Activated naive CD4-positive, alpha-beta T cell treated with anti-CD3 and anti-CD28 coated beads, Interleukin-2, amount 50 U/mL, for 24 hours (primary cell): ENCODE results near the gene KRTAP10-1.

Experiments
- H3K27ac Mint-ChIP-seq: one replicate; pipeline ENCODE4 v1.8.0; 2021; ENCODE audit warnings: mild to moderate bottlenecking, mixed read lengths
- H3K27me3 Mint-ChIP-seq: one replicate; pipeline ENCODE4 v1.8.0; 2021; ENCODE audit warnings: mixed read lengths
- H3K36me3 Mint-ChIP-seq: one replicate; pipeline ENCODE4 v1.8.0; 2021; ENCODE audit warnings: mixed read lengths
- H3K4me1 Mint-ChIP-seq: one replicate; pipeline ENCODE4 v1.8.0; 2021; ENCODE audit warnings: mixed read lengths
- H3K4me3 Mint-ChIP-seq: one replicate; pipeline ENCODE4 v1.8.0; 2021; ENCODE audit warnings: mild to moderate bottlenecking, mixed read lengths
- H3K9me3 Mint-ChIP-seq: one replicate; pipeline ENCODE4 v1.8.0; 2021; ENCODE audit warnings: mixed read lengths

Gene KRTAP10-1

DNA sequence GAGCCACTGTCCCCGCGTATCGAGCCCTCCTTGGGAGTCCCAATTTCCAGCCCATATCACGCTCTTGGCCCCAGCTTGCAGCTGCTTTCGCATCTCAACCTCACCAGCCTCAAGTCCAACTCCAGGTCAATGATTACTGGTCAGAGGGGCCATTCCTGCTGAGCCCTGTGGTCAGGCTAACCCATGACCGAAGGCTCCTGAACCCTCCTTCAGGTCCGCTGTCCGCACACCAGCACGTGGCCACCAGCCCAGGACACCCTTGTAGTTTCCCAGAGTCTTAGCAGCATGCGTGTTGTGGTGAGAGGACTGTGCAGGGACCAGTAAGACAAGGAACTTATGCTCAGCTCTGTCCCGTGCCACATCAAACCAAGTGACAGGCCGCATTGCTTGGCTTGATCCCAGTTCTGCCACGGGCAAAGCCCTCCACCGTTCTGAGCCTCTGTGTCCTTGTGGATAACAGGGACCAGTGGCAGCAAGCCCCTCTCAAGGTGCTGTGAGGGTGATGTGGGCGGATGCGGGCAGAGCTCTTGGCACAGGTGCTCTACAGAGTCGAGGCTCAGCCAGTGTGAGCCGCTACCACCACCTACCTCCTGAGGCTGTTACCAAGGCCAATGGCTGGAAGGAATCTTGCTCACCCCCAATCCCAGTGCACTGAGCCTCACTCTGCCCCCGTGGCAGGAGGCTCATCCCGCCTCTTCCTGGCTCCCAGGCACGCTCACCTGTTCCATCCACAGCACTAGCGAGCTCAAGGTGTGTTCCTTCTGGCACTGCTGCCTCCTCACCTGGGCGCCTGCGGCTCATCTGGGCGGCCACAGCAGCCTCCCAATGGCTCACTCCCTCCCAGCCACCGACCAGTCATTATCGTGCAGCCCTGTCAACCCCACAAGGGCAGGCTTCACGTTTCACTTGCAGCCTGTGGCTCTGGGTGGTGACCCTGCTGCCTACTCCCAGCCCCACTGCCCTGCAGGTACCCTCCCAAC, 20.4 kb downstream of the KRTAP10-1 start:
- Mint-ChIP-seq H3K36me3 (no peaks in the 10 kb centered on the region), H3K4me1 (no peaks in the 10 kb centered on the region), H3K27me3 (no peaks in the 10 kb centered on the region), H3K4me3 (no peak overlapping the region), H3K27ac (no peak overlapping the region), H3K9me3 (no peaks in the 10 kb centered on the region)

DNA sequence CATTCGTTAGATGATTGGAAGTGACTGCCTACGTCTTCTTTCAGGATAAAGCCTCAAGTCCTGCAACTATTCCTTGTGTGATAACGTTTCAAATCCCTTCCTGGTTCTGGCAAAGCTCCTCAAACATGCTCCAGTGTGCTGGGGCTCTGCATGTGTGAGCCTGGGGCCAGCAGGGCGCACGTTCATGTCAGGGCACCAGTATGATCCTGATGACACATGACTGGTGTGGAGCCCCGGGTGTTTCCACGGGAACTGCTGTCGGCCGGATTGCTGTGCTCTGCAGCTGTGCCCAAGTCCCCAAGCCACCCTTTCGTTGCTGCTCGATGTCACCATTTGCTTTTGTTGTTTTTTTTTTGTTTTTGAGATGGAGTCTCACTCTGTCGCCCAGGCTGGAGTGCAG, 21.3 kb downstream of the KRTAP10-1 start:
- Mint-ChIP-seq H3K27ac (no peak overlapping the region), H3K36me3 (no peaks in the 10 kb centered on the region), H3K27me3 (no peaks in the 10 kb centered on the region), H3K9me3 (no peaks in the 10 kb centered on the region), H3K4me1 (no peaks in the 10 kb centered on the region), H3K4me3 (no peak overlapping the region)

DNA sequence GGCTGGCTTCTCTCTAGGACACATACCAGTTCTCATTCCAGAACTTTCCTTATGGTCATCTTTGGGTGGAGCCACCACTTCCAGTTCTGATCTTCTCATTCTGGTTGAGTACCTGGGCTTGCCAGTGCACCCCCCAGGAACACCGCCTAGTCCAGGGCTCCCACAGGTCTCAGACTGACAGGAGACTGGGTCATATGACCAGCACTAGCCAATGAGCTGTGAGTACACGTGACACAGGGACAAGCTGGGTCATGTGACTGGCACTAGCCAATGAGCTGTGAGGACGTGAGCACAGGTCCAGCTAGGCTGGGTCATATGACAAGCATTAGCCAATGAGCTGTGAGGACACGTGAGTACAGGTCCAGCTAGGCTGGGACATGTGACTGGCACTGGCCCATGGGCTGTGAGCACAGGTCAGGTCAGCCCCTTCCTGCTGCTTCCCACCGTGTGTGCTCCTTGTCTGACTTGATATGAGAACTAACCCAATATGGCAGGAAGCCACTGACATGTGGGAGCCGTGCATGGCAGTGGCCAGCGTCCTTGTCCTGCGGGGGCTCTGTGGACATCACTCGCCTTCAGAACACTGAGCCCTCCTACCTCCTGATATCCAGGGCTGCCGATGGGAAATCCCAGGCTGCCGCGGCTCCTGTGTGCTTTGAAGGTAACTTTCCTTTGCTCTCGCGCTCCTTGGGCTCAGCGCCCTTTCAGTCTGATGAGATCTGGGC, 22.7 kb downstream of the KRTAP10-1 start:
- Mint-ChIP-seq H3K36me3 (no peaks in the 10 kb centered on the region), H3K27me3 (no peaks in the 10 kb centered on the region), H3K27ac (peak overlapping the region; percentile 65), H3K9me3 (no peaks in the 10 kb centered on the region), H3K4me1 (no peaks in the 10 kb centered on the region), H3K4me3 (no peak overlapping the region)

DNA sequence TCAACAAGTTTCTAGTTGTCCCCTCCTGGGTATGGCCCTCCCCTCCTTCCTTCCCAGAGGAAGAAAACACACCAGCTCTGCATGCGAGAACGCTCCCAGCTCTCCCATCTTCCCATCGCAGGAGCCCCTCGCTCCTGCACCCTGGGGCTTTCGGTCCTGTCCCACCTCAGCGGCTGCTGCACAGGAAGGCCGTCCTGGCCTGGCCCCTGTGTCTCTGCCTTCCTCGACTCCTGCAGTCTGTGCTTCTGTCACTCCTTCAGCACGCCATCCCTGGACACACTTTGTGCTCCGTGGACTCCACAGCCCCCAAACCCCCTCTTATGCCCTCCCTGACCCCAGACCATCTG, 23.2 kb downstream of the KRTAP10-1 start:
- Mint-ChIP-seq H3K4me3 (no peak overlapping the region), H3K36me3 (no peaks in the 10 kb centered on the region), H3K27me3 (no peaks in the 10 kb centered on the region), H3K9me3 (no peaks in the 10 kb centered on the region), H3K4me1 (no peaks in the 10 kb centered on the region), H3K27ac (no peak overlapping the region)

DNA sequence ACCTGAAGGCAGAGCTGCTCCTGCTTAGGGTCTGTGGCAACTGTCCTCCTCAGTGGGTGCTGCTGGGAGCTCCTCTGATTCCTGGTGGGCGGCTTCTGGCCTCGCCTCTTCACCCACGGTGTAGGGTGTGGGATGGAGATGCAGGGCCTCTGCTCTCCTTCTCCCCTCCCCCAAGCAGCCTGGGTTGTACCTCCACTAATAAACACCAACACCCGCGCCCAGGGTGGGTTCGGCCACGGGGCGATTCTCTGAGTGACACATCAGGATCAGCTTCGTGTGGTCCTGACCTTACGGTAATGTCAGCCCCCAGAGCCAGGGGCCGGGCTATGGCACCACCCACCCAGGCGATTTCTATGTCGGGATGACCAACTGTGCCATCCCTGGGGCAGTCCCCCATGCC, 23.7 kb downstream of the KRTAP10-1 start:
- H3K27me3 Mint-ChIP-seq: no peaks in the 10 kb centered on the region
- H3K27ac Mint-ChIP-seq: no peak overlapping the region
- no peaks in the 10 kb centered on the region for H3K9me3 Mint-ChIP-seq
- no peak overlapping the region for H3K4me3 Mint-ChIP-seq
- no peaks in the 10 kb centered on the region for H3K36me3 Mint-ChIP-seq
- no peaks in the 10 kb centered on the region for H3K4me1 Mint-ChIP-seq

DNA sequence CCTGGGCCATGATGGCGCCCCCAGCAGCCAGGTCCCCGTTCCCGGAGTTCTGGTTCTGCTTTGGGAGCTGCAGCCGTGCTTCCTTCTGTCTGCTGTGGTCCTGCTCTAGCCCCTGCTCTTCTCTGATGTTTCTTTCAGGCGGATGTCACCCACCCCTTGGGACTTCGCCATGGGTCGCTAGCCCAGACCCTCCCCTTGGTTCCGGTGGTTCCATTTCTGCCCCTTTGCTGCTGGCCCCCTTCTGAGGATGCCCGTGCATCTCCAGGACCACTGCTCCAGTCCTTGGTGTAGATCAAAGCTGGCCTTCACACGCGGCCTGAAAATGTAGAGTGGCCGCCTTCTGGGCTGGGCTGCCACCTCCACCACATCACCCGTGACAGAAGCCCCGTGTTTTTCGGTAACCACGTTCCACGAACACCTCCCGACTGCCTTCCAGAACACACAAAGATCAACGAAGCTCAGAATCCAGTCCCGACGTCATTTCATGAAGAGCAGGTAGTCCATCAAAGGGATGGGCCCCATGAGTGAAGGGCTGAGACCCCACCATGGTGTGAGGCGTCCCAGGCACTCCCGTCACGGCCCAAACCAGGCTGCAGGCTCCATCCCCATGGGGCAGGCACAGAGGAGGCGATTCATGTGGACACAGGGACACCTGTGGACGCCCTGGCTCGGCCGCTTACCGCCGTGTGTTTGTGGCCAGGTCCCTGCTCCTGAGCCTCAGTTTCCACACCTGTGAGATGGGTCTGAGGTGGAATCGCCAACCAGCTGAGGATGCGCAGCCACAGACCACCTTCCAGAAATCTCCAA, 24.4 kb downstream of the KRTAP10-1 start:
- Mint-ChIP-seq H3K36me3 (no peaks in the 10 kb centered on the region), H3K27ac (no peak overlapping the region), H3K27me3 (no peaks in the 10 kb centered on the region), H3K9me3 (no peaks in the 10 kb centered on the region), H3K4me1 (no peaks in the 10 kb centered on the region), H3K4me3 (no peak overlapping the region)

DNA sequence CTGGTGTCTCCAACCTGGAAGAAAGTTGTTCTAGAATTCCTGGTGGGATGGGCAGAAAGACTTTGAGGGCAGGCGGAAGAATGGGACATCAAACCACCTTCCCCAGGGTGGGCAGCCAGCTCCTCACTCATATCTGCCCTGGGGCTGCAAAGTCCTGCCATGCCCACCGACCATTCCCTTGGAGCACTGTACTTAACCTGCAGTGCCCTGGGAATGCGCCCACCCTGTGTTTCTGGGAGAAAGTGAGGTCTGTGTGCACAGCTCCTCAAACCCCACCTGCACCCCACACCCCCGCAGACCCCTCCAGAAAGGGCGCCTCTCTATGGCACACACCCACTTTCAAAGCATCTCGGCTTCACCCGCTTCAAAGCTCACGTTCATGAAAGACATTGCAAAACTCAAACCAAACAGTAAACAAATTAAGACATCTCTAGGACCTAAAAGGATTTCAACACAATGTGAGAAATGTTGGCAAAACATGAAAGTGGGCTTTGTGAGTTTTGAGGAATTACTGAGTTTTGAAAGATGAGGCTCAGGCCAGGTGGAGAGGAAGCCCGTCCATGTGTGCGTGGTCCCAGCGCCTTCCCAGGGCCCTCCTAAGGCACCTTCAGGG, 25.1 kb downstream of the KRTAP10-1 start:
- Mint-ChIP-seq H3K27ac (no peak overlapping the region), H3K4me3 (no peak overlapping the region), H3K27me3 (no peaks in the 10 kb centered on the region), H3K4me1 (no peaks in the 10 kb centered on the region), H3K36me3 (no peaks in the 10 kb centered on the region), H3K9me3 (no peaks in the 10 kb centered on the region)

DNA sequence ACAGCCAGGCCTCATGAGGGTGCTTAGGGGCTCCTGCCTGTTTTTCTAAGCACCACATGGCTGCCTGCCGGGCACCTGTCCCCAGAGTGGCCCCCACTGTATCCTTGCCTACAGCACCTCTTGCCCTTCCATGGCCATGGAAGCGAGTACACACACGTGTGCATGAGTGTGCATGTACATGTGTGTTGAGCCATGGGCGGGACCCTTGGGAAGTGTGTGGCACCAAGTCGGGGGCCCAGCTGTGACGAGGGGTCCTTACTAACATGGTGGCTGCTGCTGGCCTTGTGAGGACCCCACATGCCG, 25.8 kb downstream of the KRTAP10-1 start:
- no peaks in the 10 kb centered on the region for H3K4me1 Mint-ChIP-seq
- H3K27me3 Mint-ChIP-seq: no peaks in the 10 kb centered on the region
- no peak overlapping the region for H3K27ac Mint-ChIP-seq
- no peaks in the 10 kb centered on the region for H3K36me3 Mint-ChIP-seq
- H3K4me3 Mint-ChIP-seq: no peak overlapping the region
- no peaks in the 10 kb centered on the region for H3K9me3 Mint-ChIP-seq

DNA sequence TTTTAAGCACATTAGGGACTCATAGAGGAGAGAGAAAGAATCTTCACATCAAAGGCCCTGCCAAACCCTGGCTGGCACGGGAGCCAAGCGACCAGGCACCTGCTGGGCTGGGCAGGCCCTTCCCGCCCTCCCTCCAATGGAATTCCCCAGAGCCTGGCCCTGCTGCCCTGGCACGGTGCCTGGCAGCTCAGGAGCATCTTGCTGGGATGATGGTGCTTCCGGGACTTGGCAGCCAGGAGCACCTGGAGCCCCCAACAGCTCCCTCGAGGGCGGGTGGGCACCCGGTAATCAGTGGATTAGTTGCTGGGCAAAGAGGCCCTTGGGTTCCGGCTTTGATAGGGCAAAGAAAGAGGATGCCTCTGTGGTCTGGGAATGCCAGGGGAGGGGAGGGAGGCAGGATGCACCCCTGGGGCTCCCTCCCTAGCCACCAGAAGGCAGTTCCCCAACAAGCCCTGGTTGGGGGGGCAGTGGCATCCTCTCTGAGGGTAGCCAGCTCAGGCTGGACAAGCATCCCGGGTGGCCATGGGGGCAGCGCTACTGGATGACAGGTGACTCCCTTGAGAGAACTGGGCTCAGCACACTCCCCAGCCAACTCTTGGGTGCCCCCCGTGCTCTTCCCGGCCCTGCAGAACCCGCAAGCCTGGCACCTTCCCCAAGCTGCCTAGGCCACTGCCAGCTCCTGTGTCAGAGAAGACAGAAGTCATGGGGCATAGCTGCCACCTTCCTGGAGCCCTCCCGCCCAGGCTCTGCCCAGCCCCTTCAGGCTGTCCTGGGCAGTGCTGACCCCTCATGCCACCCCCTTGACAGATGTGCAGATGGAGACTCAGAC, 26.4 kb downstream of the KRTAP10-1 start:
- Mint-ChIP-seq H3K27ac (no peak overlapping the region), H3K4me1 (no peaks in the 10 kb centered on the region), H3K36me3 (no peaks in the 10 kb centered on the region), H3K4me3 (no peak overlapping the region), H3K9me3 (no peaks in the 10 kb centered on the region), H3K27me3 (no peaks in the 10 kb centered on the region)

DNA sequence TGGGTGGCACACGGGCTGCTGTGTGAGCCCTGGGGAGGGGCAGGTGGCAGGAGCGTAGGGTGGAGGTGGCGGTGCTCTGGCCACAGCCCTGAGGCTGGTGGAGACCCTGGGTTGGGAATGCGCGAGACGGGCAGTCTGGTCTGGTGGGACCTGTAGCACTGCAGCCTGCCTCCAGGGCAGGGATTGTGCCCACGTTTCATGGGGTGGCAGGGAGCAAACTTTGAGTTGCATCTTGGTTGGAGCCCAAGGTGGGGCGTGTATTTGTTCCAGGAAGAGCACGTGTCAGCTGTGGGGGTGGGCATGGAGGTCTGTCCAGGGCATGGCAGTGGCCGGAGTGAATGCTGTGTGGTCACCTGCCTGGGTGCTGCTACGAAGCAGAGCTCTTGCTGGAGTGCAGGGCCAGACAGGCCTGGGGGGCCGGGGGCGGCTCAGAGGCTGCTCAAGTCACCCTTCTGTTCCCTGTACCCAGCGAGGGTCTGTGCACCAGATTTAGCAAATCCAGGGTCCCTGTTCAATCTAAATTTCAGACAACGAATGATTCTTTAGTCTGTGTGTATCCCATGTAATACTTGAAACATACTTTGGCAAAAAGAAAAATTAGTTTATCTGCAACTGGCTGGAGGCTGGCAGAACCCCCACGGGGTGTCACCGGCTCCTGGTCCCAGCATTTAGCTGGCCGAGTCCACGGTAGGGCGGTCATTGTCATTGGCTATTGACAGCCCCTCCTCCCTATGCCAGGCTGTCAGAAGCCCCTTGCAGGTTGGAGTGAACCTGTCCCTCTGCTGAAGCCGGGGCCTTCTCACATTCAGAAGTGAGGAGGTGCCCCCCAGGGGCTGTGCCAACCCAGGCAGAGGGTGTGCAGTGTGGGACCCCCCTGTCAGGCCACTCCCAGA, 27.3 kb downstream of the KRTAP10-1 start:
- Mint-ChIP-seq H3K9me3 (no peaks in the 10 kb centered on the region), H3K4me1 (no peaks in the 10 kb centered on the region), H3K27ac (no peak overlapping the region), H3K36me3 (no peaks in the 10 kb centered on the region), H3K4me3 (no peak overlapping the region), H3K27me3 (no peaks in the 10 kb centered on the region)

DNA sequence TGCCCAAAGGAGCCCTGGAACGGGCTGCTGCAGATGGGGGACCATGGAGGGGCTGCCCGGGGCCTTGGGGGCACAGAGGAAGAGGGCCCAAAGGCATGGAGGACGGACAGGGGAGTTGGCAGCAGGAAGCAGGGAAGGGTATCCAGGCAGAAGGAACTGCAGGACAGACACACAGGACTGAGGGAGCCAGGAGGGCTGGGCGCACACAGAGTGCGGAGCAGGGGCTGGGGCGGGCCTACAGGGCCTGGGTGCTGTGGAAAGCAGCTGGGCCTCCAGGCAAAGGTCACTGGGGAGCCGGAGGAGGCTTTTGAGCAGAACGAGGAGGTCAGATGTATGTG, 28.1 kb downstream of the KRTAP10-1 start:
- no peak overlapping the region for H3K27ac Mint-ChIP-seq
- H3K27me3 Mint-ChIP-seq: no peaks in the 10 kb centered on the region
- H3K9me3 Mint-ChIP-seq: no peaks in the 10 kb centered on the region
- H3K4me1 Mint-ChIP-seq: no peaks in the 10 kb centered on the region
- no peaks in the 10 kb centered on the region for H3K36me3 Mint-ChIP-seq
- no peak overlapping the region for H3K4me3 Mint-ChIP-seq

DNA sequence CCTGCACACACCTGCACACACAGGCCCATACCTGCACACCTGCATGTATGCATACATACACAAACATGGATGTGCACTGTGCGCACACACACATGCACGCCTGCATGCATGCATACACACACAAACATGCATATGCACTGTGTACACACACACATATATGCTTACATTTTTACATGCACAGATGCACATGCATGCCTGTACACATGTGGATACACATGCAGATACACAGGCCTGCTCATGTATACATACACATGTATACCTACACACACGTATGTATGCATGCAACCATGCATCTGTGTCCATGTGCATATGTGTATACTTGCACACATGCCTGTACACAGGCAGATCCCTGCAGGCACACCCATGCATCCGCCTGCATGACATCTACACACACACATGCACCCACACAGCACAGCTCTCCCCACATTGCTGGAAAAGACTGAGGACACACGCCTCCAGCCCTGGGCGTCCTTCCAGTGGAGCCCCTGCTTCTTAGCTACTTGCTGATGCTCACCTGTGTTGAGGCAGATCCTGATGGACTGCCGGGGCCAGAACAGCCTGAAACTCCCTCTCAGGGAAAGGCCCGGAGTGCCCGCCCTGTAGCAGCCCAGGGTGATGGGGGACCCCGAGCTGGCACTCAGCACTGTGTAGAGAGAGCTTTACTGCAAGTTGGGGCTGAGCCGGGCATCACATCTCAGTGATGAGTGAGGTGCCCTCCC, 28.6 kb downstream of the KRTAP10-1 start:
- Mint-ChIP-seq H3K27ac (no peak overlapping the region), H3K4me3 (peak overlapping the region; percentile 54), H3K36me3 (no peaks in the 10 kb centered on the region), H3K4me1 (no peaks in the 10 kb centered on the region), H3K9me3 (no peaks in the 10 kb centered on the region), H3K27me3 (no peaks in the 10 kb centered on the region)

DNA sequence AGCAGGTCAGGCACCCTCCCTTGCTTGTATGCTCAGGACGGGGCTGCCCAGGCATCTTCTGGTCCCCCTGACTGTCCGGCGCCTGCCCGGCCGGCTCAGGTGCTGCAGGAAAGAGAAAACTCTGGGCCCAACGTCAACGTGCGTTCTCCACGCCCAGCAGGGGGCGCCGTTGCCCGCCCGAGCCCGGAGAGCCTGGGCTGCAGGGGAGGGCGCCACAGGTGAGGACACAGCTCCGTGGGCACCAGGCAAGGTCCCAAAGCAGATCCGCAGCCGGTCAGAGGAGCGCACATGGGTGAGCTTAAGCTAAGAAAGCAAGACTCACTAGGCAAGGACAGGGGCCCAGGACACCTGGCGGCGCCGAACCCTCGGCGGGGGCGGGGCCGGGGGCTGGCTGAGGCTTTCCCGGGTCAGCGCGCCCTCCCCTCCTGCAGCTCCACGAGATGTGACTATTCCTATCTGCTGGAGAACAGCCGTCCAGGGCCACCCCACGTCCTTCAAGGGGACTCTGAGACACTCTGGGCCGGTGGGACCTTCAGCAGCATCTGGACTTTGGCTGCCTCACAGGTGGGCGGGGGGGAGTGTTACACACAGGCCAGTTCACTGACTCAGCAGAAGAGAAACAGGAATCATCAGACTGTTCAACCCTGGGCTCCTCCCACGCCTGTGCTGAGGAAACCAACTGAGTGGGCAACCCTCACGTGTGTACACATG, 29.3 kb downstream of the KRTAP10-1 start:
- no peaks in the 10 kb centered on the region for H3K9me3 Mint-ChIP-seq
- peak overlapping the region; percentile 54 for H3K4me3 Mint-ChIP-seq
- H3K27me3 Mint-ChIP-seq: no peaks in the 10 kb centered on the region
- no peak overlapping the region for H3K27ac Mint-ChIP-seq
- H3K4me1 Mint-ChIP-seq: no peaks in the 10 kb centered on the region
- H3K36me3 Mint-ChIP-seq: no peaks in the 10 kb centered on the region
